ENCODE data around the gene BOLA1. TPM values are rescaled to one million over a fixed set of nuclear protein-coding genes. Genes with fewer than 3 reads are reported as not detected.
A peak's percentile ranks its signal among the peaks of the same experiment; 100 is the strongest.

Gene BOLA1
- total and polyA plus RNA-seq, 3 experiments from 2014 or later, result 27.3 to 31.6 (median 28.4) TPM

GRCh38 chr1:149916193-149916897, 17.0 kb downstream of the BOLA1 start:
- Histone ChIP-seq H3K9me3 (ENCODE audit: low read length) (no peaks in the 10 kb centered on the region), H3K4me3 (ENCODE audit: low read length) (no peak overlapping the region), H3K4me1 (ENCODE audit: insufficient read depth, low read length) (peaks cover 22% of the 10 kb centered on the region), H3K27me3 (ENCODE audit: insufficient read depth, low read length, poor library complexity, severe bottlenecking) (no peaks in the 10 kb centered on the region), H3K27ac (ENCODE audit: low read depth, low read length) (no peak overlapping the region), H3K36me3 (ENCODE audit: insufficient read depth, low read length) (no peaks in the 10 kb centered on the region)
- no peak for DNase-seq
- H3K27ac Mint-ChIP-seq, result peak overlapping the region in 7 of 8 donors; percentile 25 to 94 (median 74)
- CTCF ChIA-PET, result no interaction called here
- H3K36me3 Mint-ChIP-seq, result peaks cover 0 to 5% (median 5%) of the 10 kb centered on the region in 3 donors
- H3K4me3 Mint-ChIP-seq, result peak overlapping the region; percentile 85 to 94 (median 86)
- peaks cover 0 to 10% of the 10 kb centered on the region in 2 donors for H3K27me3 Mint-ChIP-seq
- POLR2A ChIA-PET, result interaction anchor here (0.6 to 1.5 kb wide), 3 partner anchors 16 to 318 kb away, joined by 3 to 6 read pairs (median 5); a partner anchor contains a TSS
- H3K4me1 Mint-ChIP-seq, result peaks cover 26 to 42% (median 36%) of the 10 kb centered on the region in 3 donors
- no peaks in the 10 kb centered on the region for H3K9me3 Mint-ChIP-seq

GRCh38 chr1:149916898-149917252, 17.5 kb downstream of the BOLA1 start:
- H3K36me3 ChIP-seq (ENCODE audit: insufficient read depth, low read length), result no peaks in the 10 kb centered on the region
- Mint-ChIP-seq H3K36me3 (peaks cover 0 to 7% (median 2%) of the 10 kb centered on the region in 3 donors), H3K9me3 (no peaks in the 10 kb centered on the region), H3K27me3 (peaks cover 0 to 9% of the 10 kb centered on the region in 2 donors), H3K4me3 (peak overlapping the region; percentile 85 to 94 (median 86)), H3K4me1 (peaks cover 26 to 42% (median 36%) of the 10 kb centered on the region in 3 donors), H3K27ac (peak overlapping the region in 4 of 8 donors; percentile 61 to 88 (median 76))
- ChIA-PET POLR2A (interaction anchor here (1.5 kb wide), 1 partner anchor 29 kb away, joined by 6 read pairs; a partner anchor contains a TSS), CTCF (no interaction called here)
- H3K27me3 ChIP-seq (ENCODE audit: insufficient read depth, low read length, poor library complexity, severe bottlenecking), result no peaks in the 10 kb centered on the region
- H3K4me1 ChIP-seq (ENCODE audit: insufficient read depth, low read length), result peaks cover 22% of the 10 kb centered on the region
- no peaks in the 10 kb centered on the region for H3K9me3 ChIP-seq (ENCODE audit: low read length)
- no peak for DNase-seq
- no peak overlapping the region for H3K27ac ChIP-seq (ENCODE audit: low read depth, low read length)
- H3K4me3 ChIP-seq (ENCODE audit: low read length), result peak overlapping the region; percentile 90

- H3K4me1 Mint-ChIP-seq, result peaks cover 26 to 42% (median 36%) of the 10 kb centered on the region in 3 donors
- no peak within 1 kb of the TSS for H3K27ac ChIP-seq (ENCODE audit: low read depth, low read length)
- POLR2A ChIA-PET, result interaction anchor here (0.6 kb wide), 1 partner anchor 10 kb away, joined by 3 read pairs; the partner anchor contains the start of gene SF3B4
These were observed 18.3 kb downstream of the BOLA1 start, which contains the start of gene SV2A for GRCh38 chr1:149917571-149918144. Gene SV2A, minus strand, starts transcription at chr1:149917844. Its CDS starts 4,004 bp downstream, at chr1:149913840.

GRCh38 chr1:149923626-149924025, 24.3 kb downstream of the BOLA1 start:
- Mint-ChIP-seq H3K36me3 (peaks cover 27 to 59% (median 27%) of the 10 kb centered on the region in 3 donors), H3K27ac (peak overlapping the region in 2 of 8 donors; percentile 29 to 46), H3K4me3 (peak overlapping the region in 2 of 7 donors; percentile 34 to 82), H3K9me3 (no peaks in the 10 kb centered on the region), H3K27me3 (no peaks in the 10 kb centered on the region), H3K4me1 (peaks cover 36 to 47% (median 40%) of the 10 kb centered on the region in 3 donors)
- Histone ChIP-seq H3K27ac (ENCODE audit: low read depth, low read length) (no peak overlapping the region), H3K9me3 (ENCODE audit: low read length) (no peaks in the 10 kb centered on the region), H3K4me3 (ENCODE audit: low read length) (no peak overlapping the region), H3K4me1 (ENCODE audit: insufficient read depth, low read length) (peaks cover 33% of the 10 kb centered on the region), H3K36me3 (ENCODE audit: insufficient read depth, low read length) (peaks cover 40% of the 10 kb centered on the region), H3K27me3 (ENCODE audit: insufficient read depth, low read length, poor library complexity, severe bottlenecking) (no peaks in the 10 kb centered on the region)
- DNase-seq, result peak in 1 of 5 donors; percentile 23
- POLR2A ChIA-PET, result no interaction called here
- CTCF ChIA-PET, result no interaction called here

More at GRCh38 chr1:149917571-149918144, 18.3 kb downstream of the BOLA1 start, which contains the start of gene SV2A:
- CTCF ChIA-PET, result no interaction called here
- Histone ChIP-seq H3K27me3 (ENCODE audit: insufficient read depth, low read length, poor library complexity, severe bottlenecking) (no peaks in the 10 kb centered on the region), H3K4me1 (ENCODE audit: insufficient read depth, low read length) (peaks cover 22% of the 10 kb centered on the region), H3K9me3 (ENCODE audit: low read length) (no peaks in the 10 kb centered on the region), H3K4me3 (ENCODE audit: low read length) (peak within 1 kb of the TSS; percentile 90), H3K36me3 (ENCODE audit: insufficient read depth, low read length) (peaks cover 3% of the 10 kb centered on the region)
- Mint-ChIP-seq H3K9me3 (no peaks in the 10 kb centered on the region), H3K27me3 (peaks cover 0 to 9% of the 10 kb centered on the region in 2 donors), H3K4me3 (peak within 1 kb of the TSS; percentile 85 to 94 (median 86)), H3K27ac (peak within 1 kb of the TSS in 7 of 8 donors; percentile 42 to 93 (median 85)), H3K36me3 (peaks cover 0 to 13% (median 2%) of the 10 kb centered on the region in 3 donors)
- peak; percentile 8 to 63 (median 42) for DNase-seq

- Mint-ChIP-seq H3K27me3 (peaks cover 0 to 2% of the 10 kb centered on the region in 2 donors), H3K36me3 (peaks cover 27 to 59% (median 27%) of the 10 kb centered on the region in 3 donors), H3K9me3 (no peaks in the 10 kb centered on the region), H3K27ac (peak overlapping the region in 5 of 8 donors; percentile 46 to 79 (median 57)), H3K4me3 (peak overlapping the region; percentile 45 to 90 (median 67)), H3K4me1 (peaks cover 40 to 54% (median 41%) of the 10 kb centered on the region in 3 donors)
- DNase-seq, result no peak
- H3K36me3 ChIP-seq (ENCODE audit: insufficient read depth, low read length), result peaks cover 40% of the 10 kb centered on the region
- H3K27me3 ChIP-seq (ENCODE audit: insufficient read depth, low read length, poor library complexity, severe bottlenecking), result no peaks in the 10 kb centered on the region
- peaks cover 35% of the 10 kb centered on the region for H3K4me1 ChIP-seq (ENCODE audit: insufficient read depth, low read length)
- H3K4me3 ChIP-seq (ENCODE audit: low read length), result no peak overlapping the region
- H3K9me3 ChIP-seq (ENCODE audit: low read length), result no peaks in the 10 kb centered on the region
- CTCF ChIA-PET, result no interaction called here
- H3K27ac ChIP-seq (ENCODE audit: low read depth, low read length), result no peak overlapping the region
- POLR2A ChIA-PET, result interaction anchor here (1.5 kb wide), 1 partner anchor 38 kb away, joined by 3 read pairs; a partner anchor contains a TSS
These were observed 26.0 kb downstream of the BOLA1 start for GRCh38 chr1:149925345-149925744.

- H3K27me3 Mint-ChIP-seq, result peaks cover 2 to 3% of the 10 kb centered on the region in 2 donors
- ChIA-PET POLR2A (interaction anchor here (1.5 kb wide), 1 partner anchor 38 kb away, joined by 3 read pairs; a partner anchor contains a TSS), CTCF (no interaction called here)
- peaks cover 40 to 54% (median 41%) of the 10 kb centered on the region in 3 donors for H3K4me1 Mint-ChIP-seq
- H3K9me3 Mint-ChIP-seq, result no peaks in the 10 kb centered on the region
- Histone ChIP-seq H3K27me3 (ENCODE audit: insufficient read depth, low read length, poor library complexity, severe bottlenecking) (no peaks in the 10 kb centered on the region), H3K9me3 (ENCODE audit: low read length) (no peaks in the 10 kb centered on the region), H3K36me3 (ENCODE audit: insufficient read depth, low read length) (peaks cover 40% of the 10 kb centered on the region), H3K27ac (ENCODE audit: low read depth, low read length) (no peak overlapping the region), H3K4me3 (ENCODE audit: low read length) (no peak overlapping the region), H3K4me1 (ENCODE audit: insufficient read depth, low read length) (peaks cover 35% of the 10 kb centered on the region)
- H3K36me3 Mint-ChIP-seq, result peaks cover 27 to 59% (median 30%) of the 10 kb centered on the region in 3 donors
- H3K27ac Mint-ChIP-seq, result peak overlapping the region; percentile 8 to 79 (median 53)
- H3K4me3 Mint-ChIP-seq, result peak overlapping the region; percentile 63 to 97 (median 88)
- peak in 1 of 5 donors; percentile 32 for DNase-seq
These were observed 26.4 kb downstream of the BOLA1 start for GRCh38 chr1:149925751-149926150.

- no peaks in the 10 kb centered on the region for H3K9me3 ChIP-seq (ENCODE audit: low read length)
- ChIA-PET CTCF (no interaction called here), POLR2A (no interaction called here)
These were observed 26.9 kb downstream of the BOLA1 start for GRCh38 chr1:149926296-149926695.

More at GRCh38 chr1:149926296-149926695, 26.9 kb downstream of the BOLA1 start:
- Histone ChIP-seq H3K4me3 (ENCODE audit: low read length) (peak overlapping the region; percentile 11), H3K36me3 (ENCODE audit: insufficient read depth, low read length) (peaks cover 40% of the 10 kb centered on the region), H3K4me1 (ENCODE audit: insufficient read depth, low read length) (peaks cover 35% of the 10 kb centered on the region), H3K27ac (ENCODE audit: low read depth, low read length) (no peak overlapping the region), H3K27me3 (ENCODE audit: insufficient read depth, low read length, poor library complexity, severe bottlenecking) (no peaks in the 10 kb centered on the region)
- H3K27ac Mint-ChIP-seq, result peak overlapping the region in 6 of 8 donors; percentile 26 to 78 (median 53)
- peak in 1 of 5 donors; percentile 17 for DNase-seq
- peak overlapping the region; percentile 63 to 97 (median 88) for H3K4me3 Mint-ChIP-seq
- peaks cover 40 to 54% (median 41%) of the 10 kb centered on the region in 3 donors for H3K4me1 Mint-ChIP-seq
- H3K36me3 Mint-ChIP-seq, result peaks cover 27 to 59% (median 33%) of the 10 kb centered on the region in 3 donors
- H3K9me3 Mint-ChIP-seq, result no peaks in the 10 kb centered on the region
- H3K27me3 Mint-ChIP-seq, result peaks cover 4 to 8% of the 10 kb centered on the region in 2 donors
